OCI-LY1 (cell line): ENCODE results near the gene HDDC3.

Source experiments
- H2AFZ ChIP-seq: fragments of 200-600 bp; sonication (generic), shearing (Covaris generic); 2 replicates; pipeline ENCODE4 v1.6.0; 2014; ENCODE audit warnings: antibody characterized with exemption, mild to moderate bottlenecking, low read length
- H3F3A ChIP-seq: fragments of 200-600 bp; sonication (generic), shearing (Covaris generic); 2 replicates; pipeline ENCODE4 v1.6.0; 2014; ENCODE audit warnings: mild to moderate bottlenecking, antibody characterized with exemption, low read length, moderate library complexity; ENCODE audit not compliant: insufficient read depth
- H3K27ac ChIP-seq: fragments of 200-600 bp; sonication (generic); 2 replicates; pipeline ENCODE4 v1.5.1; 2014; ENCODE audit warnings: low read length, mixed run types, mild to moderate bottlenecking, low read depth; ENCODE audit not compliant: poor library complexity, severe bottlenecking
- H3K27me3 ChIP-seq: fragments of 200-600 bp; sonication (generic); 2 replicates; pipeline ENCODE4 v1.6.0; 2014; ENCODE audit warnings: antibody characterized with exemption, mild to moderate bottlenecking, low read length, moderate library complexity; ENCODE audit not compliant: insufficient read depth
- H3K36me3 ChIP-seq: fragments of 200-600 bp; sonication (generic); 2 replicates; pipeline ENCODE4 v1.6.1; 2014; ENCODE audit warnings: mild to moderate bottlenecking, antibody characterized with exemption, low read length, moderate library complexity, mixed read lengths; ENCODE audit not compliant: insufficient read depth
- H3K4me1 ChIP-seq: fragments of 200-600 bp; sonication (generic); 2 replicates; pipeline ENCODE4 v1.5.1; 2014; ENCODE audit warnings: mild to moderate bottlenecking, low read length, moderate library complexity; ENCODE audit not compliant: insufficient read depth, severe bottlenecking
- H3K4me2 ChIP-seq: fragments of 200-600 bp; sonication (generic), shearing (Covaris generic); 2 replicates; pipeline ENCODE4 v1.6.1; 2014; ENCODE audit warnings: low read length
- H3K4me3 ChIP-seq: fragments of 200-600 bp; sonication (generic); 2 replicates; pipeline ENCODE4 v1.5.1; 2014; ENCODE audit warnings: low read length, low read depth, mild to moderate bottlenecking, mixed read lengths; ENCODE audit not compliant: poor library complexity, severe bottlenecking
- H3K79me2 ChIP-seq: fragments of 200-600 bp; shearing (Covaris generic); 2 replicates; pipeline ENCODE4 v1.6.1; 2016; ENCODE audit warnings: mixed run types, low read length, mixed read lengths; ENCODE audit not compliant: insufficient read depth
- H3K9ac ChIP-seq: fragments of 200-600 bp; sonication (generic), shearing (Covaris generic); 2 replicates; pipeline ENCODE4 v1.6.1; 2014; ENCODE audit warnings: mild to moderate bottlenecking, low read length, mixed read lengths
- H3K9me2 ChIP-seq: fragments of 200-600 bp; sonication (generic), shearing (Covaris generic); 2 replicates; pipeline ENCODE4 v1.6.1; 2014; ENCODE audit warnings: low read depth, mild to moderate bottlenecking, low read length, mixed read lengths
- H3K9me3 ChIP-seq: fragments of 200-600 bp; shearing (Covaris generic); 2 replicates; pipeline ENCODE4 v1.6.1; 2014; ENCODE audit warnings: low read length, mixed read lengths
- H4K20me1 ChIP-seq: fragments of 200-600 bp; sonication (generic), shearing (Covaris generic); 2 replicates; pipeline ENCODE4 v1.6.0; 2016; ENCODE audit warnings: mild to moderate bottlenecking, low read length; ENCODE audit not compliant: insufficient read depth
- EZH2 ChIP-seq: fragments of 200-600 bp; sonication (generic), shearing (Covaris generic); IDR thresholded peaks from 2 replicates; pipeline ENCODE4 v1.8.0; 2017; ENCODE audit warnings: borderline replicate concordance, mixed run types, mild to moderate bottlenecking, antibody characterized with exemption, low read length, moderate library complexity, mixed read lengths
- TF ChIP-seq, protein P1 (sequence below): fragments of 200-600 bp; sonication (generic), shearing (Covaris generic); IDR thresholded peaks from 2 replicates; pipeline ENCODE4 v1.5.1; 2017; ENCODE audit warnings: mild to moderate bottlenecking, antibody characterized with exemption, low read length, moderate library complexity, mixed read lengths

The HDDC3 gene

GRCh38 chr15:90966262-90966661 is 33.9 kb upstream of the HDDC3 start:
- H3K9ac ChIP-seq: no peak overlapping the region
- no peaks in the 10 kb centered on the region for H4K20me1 ChIP-seq
- no peaks in the 10 kb centered on the region for H3K9me3 ChIP-seq
- H3K9me2 ChIP-seq: no peaks in the 10 kb centered on the region
- TF ChIP-seq, protein P1, sequence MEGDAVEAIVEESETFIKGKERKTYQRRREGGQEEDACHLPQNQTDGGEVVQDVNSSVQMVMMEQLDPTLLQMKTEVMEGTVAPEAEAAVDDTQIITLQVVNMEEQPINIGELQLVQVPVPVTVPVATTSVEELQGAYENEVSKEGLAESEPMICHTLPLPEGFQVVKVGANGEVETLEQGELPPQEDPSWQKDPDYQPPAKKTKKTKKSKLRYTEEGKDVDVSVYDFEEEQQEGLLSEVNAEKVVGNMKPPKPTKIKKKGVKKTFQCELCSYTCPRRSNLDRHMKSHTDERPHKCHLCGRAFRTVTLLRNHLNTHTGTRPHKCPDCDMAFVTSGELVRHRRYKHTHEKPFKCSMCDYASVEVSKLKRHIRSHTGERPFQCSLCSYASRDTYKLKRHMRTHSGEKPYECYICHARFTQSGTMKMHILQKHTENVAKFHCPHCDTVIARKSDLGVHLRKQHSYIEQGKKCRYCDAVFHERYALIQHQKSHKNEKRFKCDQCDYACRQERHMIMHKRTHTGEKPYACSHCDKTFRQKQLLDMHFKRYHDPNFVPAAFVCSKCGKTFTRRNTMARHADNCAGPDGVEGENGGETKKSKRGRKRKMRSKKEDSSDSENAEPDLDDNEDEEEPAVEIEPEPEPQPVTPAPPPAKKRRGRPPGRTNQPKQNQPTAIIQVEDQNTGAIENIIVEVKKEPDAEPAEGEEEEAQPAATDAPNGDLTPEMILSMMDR: no peak
- TF ChIP-seq EZH2: no peak
- no peak overlapping the region for H3K27ac ChIP-seq
- H2AFZ ChIP-seq: no peak overlapping the region
- H3F3A ChIP-seq: no peaks in the 10 kb centered on the region
- no peak overlapping the region for H3K4me2 ChIP-seq
- no peaks in the 10 kb centered on the region for H3K27me3 ChIP-seq
- H3K4me1 ChIP-seq: no peaks in the 10 kb centered on the region
- H3K4me3 ChIP-seq: no peak overlapping the region
- no peaks in the 10 kb centered on the region for H3K79me2 ChIP-seq
- H3K36me3 ChIP-seq: peaks cover 95% of the 10 kb centered on the region

GRCh38 chr15:90962021-90962420 is 29.7 kb upstream of the HDDC3 start:
- no peak overlapping the region for H3K9ac ChIP-seq
- no peaks in the 10 kb centered on the region for H3K9me3 ChIP-seq
- H3K9me2 ChIP-seq: no peaks in the 10 kb centered on the region
- no peaks in the 10 kb centered on the region for H3K79me2 ChIP-seq
- H3F3A ChIP-seq: no peaks in the 10 kb centered on the region
- H2AFZ ChIP-seq: no peak overlapping the region
- H3K27me3 ChIP-seq: no peaks in the 10 kb centered on the region
- H3K4me1 ChIP-seq: peaks cover under 1% of the 10 kb centered on the region
- no peak overlapping the region for H3K4me2 ChIP-seq
- no peak overlapping the region for H3K4me3 ChIP-seq
- no peaks in the 10 kb centered on the region for H4K20me1 ChIP-seq
- no peak overlapping the region for H3K27ac ChIP-seq
- no peak for TF ChIP-seq EZH2
- TF ChIP-seq, protein P1: no peak
- H3K36me3 ChIP-seq: peaks cover 72% of the 10 kb centered on the region

- Histone ChIP-seq H3K4me2 (no peak overlapping the region), H3K36me3 (peaks cover 57% of the 10 kb centered on the region)
These were observed 28.1 kb upstream of the HDDC3 start for GRCh38 chr15:90960298-90961091.

More at GRCh38 chr15:90960298-90961091, 28.1 kb upstream of the HDDC3 start:
- no peak overlapping the region for H3K27ac ChIP-seq
- H4K20me1 ChIP-seq: no peaks in the 10 kb centered on the region
- H3K79me2 ChIP-seq: no peaks in the 10 kb centered on the region
- no peak overlapping the region for H3K9ac ChIP-seq
- TF ChIP-seq EZH2: no peak
- TF ChIP-seq, protein P1: no peak
- no peaks in the 10 kb centered on the region for H3K9me3 ChIP-seq
- no peaks in the 10 kb centered on the region for H3K27me3 ChIP-seq
- no peaks in the 10 kb centered on the region for H3K9me2 ChIP-seq
- no peaks in the 10 kb centered on the region for H3F3A ChIP-seq
- H2AFZ ChIP-seq: no peak overlapping the region
- H3K4me1 ChIP-seq: peaks cover 14% of the 10 kb centered on the region
- H3K4me3 ChIP-seq: no peak overlapping the region
